GM18951 (cell line): ENCODE data around the gene CAV1.

Experiments used
- POLR2A ChIP-seq: IDR thresholded peaks from 4 replicates; pipeline ENCODE4 v1.6.1; 2011; ENCODE audit warnings: mild to moderate bottlenecking; ENCODE audit not compliant: insufficient read length, insufficient read depth; ENCODE audit errors: extremely low read depth
- in situ Hi-C: fragments of 300-500 bp; cut with MboI; formaldehyde crosslinking; loops from one replicate; pipeline ENCODE4 v1.12.0; 2022; ENCODE audit warnings: low sequenced_read_pairs, mixed read lengths, inconsistent platforms; ENCODE audit not compliant: unreplicated experiment

The CAV1 gene

GRCh38 chr7:116577320-116577871 is 52.6 kb downstream of the CAV1 start:
- in situ Hi-C loops, result loop anchor here (25.0 kb wide), 1 partner anchor 315 kb away; no protein-coding TSS in a partner anchor

GRCh38 chr7:116578526-116578925 is 53.7 kb downstream of the CAV1 start:
- TF ChIP-seq POLR2A, result no peak
- in situ Hi-C loops, result loop anchor here (25.0 kb wide), 1 partner anchor 316 kb away; no protein-coding TSS in a partner anchor

More at GRCh38 chr7:116577320-116577871, 52.6 kb downstream of the CAV1 start:
- no peak for TF ChIP-seq POLR2A

GRCh38 chr7:116579322-116579721 is 54.5 kb downstream of the CAV1 start:
- in situ Hi-C loops, result loop anchor here (25.0 kb wide), 1 partner anchor 317 kb away; no protein-coding TSS in a partner anchor
- TF ChIP-seq POLR2A, result no peak

GRCh38 chr7:116579835-116580234 is 55.0 kb downstream of the CAV1 start:
- no peak for TF ChIP-seq POLR2A
- in situ Hi-C loops, result loop anchor here (10.0 to 25.0 kb wide), 2 partner anchors 318 to 405 kb away; no protein-coding TSS in a partner anchor

- in situ Hi-C loops, result loop anchor here (10.0 to 25.0 kb wide), 2 partner anchors 320 to 407 kb away; no protein-coding TSS in a partner anchor
- TF ChIP-seq POLR2A, result no peak
These were observed 57.4 kb downstream of the CAV1 start for GRCh38 chr7:116582164-116582732.

GRCh38 chr7:116582806-116583444 is 58.1 kb downstream of the CAV1 start:
- TF ChIP-seq POLR2A, result no peak
- in situ Hi-C loops, result loop anchor here (10.0 to 25.0 kb wide), 2 partner anchors 321 to 408 kb away; no protein-coding TSS in a partner anchor

GRCh38 chr7:116583653-116584052 is 58.8 kb downstream of the CAV1 start:
- in situ Hi-C loops, result loop anchor here (10.0 to 25.0 kb wide), 2 partner anchors 321 to 409 kb away; no protein-coding TSS in a partner anchor
- TF ChIP-seq POLR2A, result no peak

- TF ChIP-seq POLR2A, result no peak
- in situ Hi-C loops, result loop anchor here (10.0 to 25.0 kb wide), 2 partner anchors 322 to 410 kb away; no protein-coding TSS in a partner anchor
These were observed 59.9 kb downstream of the CAV1 start for GRCh38 chr7:116584721-116585120.

GRCh38 chr7:116585392-116585791 is 60.6 kb downstream of the CAV1 start:
- TF ChIP-seq POLR2A, result no peak
- in situ Hi-C loops, result loop anchor here (10.0 to 25.0 kb wide), 2 partner anchors 323 to 411 kb away; no protein-coding TSS in a partner anchor

- in situ Hi-C loops, result loop anchor here (10.0 to 25.0 kb wide), 2 partner anchors 324 to 411 kb away; no protein-coding TSS in a partner anchor
These were observed 61.1 kb downstream of the CAV1 start for GRCh38 chr7:116585967-116586366.

GRCh38 chr7:116587200-116587599 is 62.4 kb downstream of the CAV1 start:
- in situ Hi-C loops, result loop anchor here (10.0 to 25.0 kb wide), 2 partner anchors 325 to 412 kb away; no protein-coding TSS in a partner anchor

More at GRCh38 chr7:116585967-116586366, 61.1 kb downstream of the CAV1 start:
- TF ChIP-seq POLR2A, result no peak

- in situ Hi-C loops, result loop anchor here (10.0 to 25.0 kb wide), 2 partner anchors 326 to 413 kb away; no protein-coding TSS in a partner anchor
These were observed 63.4 kb downstream of the CAV1 start for GRCh38 chr7:116588225-116588624.

More at GRCh38 chr7:116588225-116588624, 63.4 kb downstream of the CAV1 start:
- no peak for TF ChIP-seq POLR2A
